ENCODE data around the gene ABCA9. TPM values are rescaled to one million over a fixed set of nuclear protein-coding genes. Genes with fewer than 3 reads are reported as not detected.

ABCA9 gene
- total and polyA plus RNA-seq, 9 of the 15 experiments (the other 6 are each of a cell fraction or from before 2014, with no cell fraction given): 0.04 TPM; not detected in 8

GRCh38 chr17:69044371-69044770, 16.4 kb downstream of the ABCA9 start:
- no peak overlapping the region for H3K4me3 ChIP-seq
- WGBS (ENCODE audit: insufficient coverage, low coverage, missing lambda C conversion rate): 100% methylated on average over 2 of the region's 2 CpGs
- DNase-seq (ENCODE audit: extremely low read depth in 1 of 4, low spot score in 3 of 4) (no peak), ATAC-seq (no peak), FAIRE-seq (no peak)
- H3K36me3 ChIP-seq (ENCODE audit: control insufficient read depth, insufficient read depth, low read length): no peaks in the 10 kb centered on the region
- peaks cover 8% of the 10 kb centered on the region; the same call in 1 of the 2 replicates for H3K9me3 ChIP-seq (replicated peaks; ENCODE audit: control insufficient read depth, insufficient read depth, low read depth, low read length)
- no peaks in the 10 kb centered on the region for H3K79me2 ChIP-seq (ENCODE audit: control insufficient read depth, insufficient read depth, low read length)
- H3K27ac ChIP-seq (ENCODE audit: extremely low read depth, low read depth, low read length): no peak overlapping the region
- H3K4me1 ChIP-seq (replicated peaks in 1 of 2; ENCODE audit: control insufficient read depth in 2 of 2, insufficient read depth in 2 of 2, low read length in 2 of 2): peaks cover 3 to 32% of the 10 kb centered on the region in 2 experiments
- POLR2A ChIA-PET: interaction anchor here (0.6 kb wide), 1 partner anchor 797 kb away, joined by 3 read pairs; no protein-coding TSS in a partner anchor
- BruUV-seq (replicated peaks): no TSS peak
- H3K4me2 ChIP-seq (ENCODE audit: insufficient read depth, low read length): no peak overlapping the region
- H4K20me1 ChIP-seq (replicated peaks; ENCODE audit: control insufficient read depth, insufficient read depth, low read length): no peaks in the 10 kb centered on the region
- no peaks in the 10 kb centered on the region for H3K27me3 ChIP-seq (ENCODE audit: control insufficient read depth in 2 of 2, insufficient read depth in 2 of 2, low read length in 2 of 2)
- H2AFZ ChIP-seq (ENCODE audit: low read depth, low read length): no peak overlapping the region
- TF ChIP-seq EP300 (IDR thresholded peaks at IDR 0.05; ENCODE audit: low read length) (no peak), CCAR2 (IDR thresholded peaks at IDR 0.05; ENCODE audit: low read depth, low read length) (no peak), TSC22D4 (tag; IDR thresholded peaks at IDR 0.05) (no peak), ZFX (CRISPR knock-in tag; IDR thresholded peaks at IDR 0.05) (no peak), RREB1 (CRISPR knock-in tag; IDR thresholded peaks at IDR 0.05) (no peak), NCOA1 (IDR thresholded peaks at IDR 0.05; ENCODE audit: low read depth) (no peak), TCFL5 (CRISPR knock-in tag; conservative IDR thresholded peaks at IDR 0.05) (no peak), ATF4 (CRISPR knock-in tag; IDR thresholded peaks at IDR 0.05) (no peak), ZNF707 (CRISPR knock-in tag; conservative IDR thresholded peaks at IDR 0.05) (no peak), POU5F1 (IDR thresholded peaks at IDR 0.05; ENCODE audit: borderline replicate concordance, low read depth, low read length, partially characterized antibody) (no peak), MCM3 (IDR thresholded peaks at IDR 0.05) (no peak), ELF1 (tag; IDR thresholded peaks at IDR 0.05) (no peak), BCL6 (CRISPR knock-in tag; IDR thresholded peaks at IDR 0.05) (no peak)
- intact Hi-C loops (cut with micrococcal nuclease) (no loop called here), in situ Hi-C loops (cut with MboI) (no loop called here)
- H3K9ac ChIP-seq (ENCODE audit: insufficient read depth in 1 of 2, low read depth in 2 of 2, low read length in 2 of 2): no peak overlapping the region
- CTCF ChIA-PET (ENCODE audit: low intra/inter-chr PET ratio): no interaction called here
- H3K9me1 ChIP-seq (ENCODE audit: control insufficient read depth, insufficient read depth, low read length): no peaks in the 10 kb centered on the region
